Loucy (cell line): ENCODE data around the gene TAF7L.

Source experiments
- CTCF ChIP-seq: fragments of 200-600 bp; sonication (generic); conservative IDR thresholded peaks from 2 replicates; pipeline ENCODE4 v1.5.1; 2014; ENCODE audit warnings: mild to moderate bottlenecking, antibody characterized with exemption, low read length
- EZH2phosphoT487 ChIP-seq: fragments of 200-600 bp; IDR thresholded peaks from 2 replicates; pipeline ENCODE4 v1.6.1; 2018; ENCODE audit warnings: antibody characterized with exemption, mild to moderate bottlenecking, moderate library complexity, borderline replicate concordance

DNA sequence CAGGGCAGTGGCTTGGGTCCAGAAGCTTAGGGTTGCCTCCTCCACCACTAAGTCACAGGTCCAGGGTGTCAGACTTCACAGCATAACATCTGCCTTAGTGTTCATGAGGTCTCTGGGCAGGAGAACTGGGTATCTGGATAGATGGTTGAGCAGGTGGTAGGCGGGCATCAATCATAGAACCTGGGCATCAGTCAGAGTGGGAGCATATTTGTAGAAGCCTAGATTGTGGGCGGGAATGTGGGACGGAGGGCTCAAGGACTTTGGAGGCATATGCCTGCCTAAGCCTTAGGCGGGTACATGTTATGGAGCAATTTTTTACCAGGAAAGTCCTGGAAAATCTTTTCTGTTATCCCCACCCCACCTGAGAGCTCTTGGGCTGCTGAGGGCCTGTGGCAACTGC, 28.5 kb downstream of the TAF7L start:
- no peak for TF ChIP-seq CTCF
- no peak for TF ChIP-seq EZH2phosphoT487
